A172 (cell line): ENCODE data around the gene TMEM203. TPM values are rescaled to one million over a fixed set of nuclear protein-coding genes. Genes with fewer than 3 reads are reported as not detected.
A peak's percentile ranks its signal among the peaks of the same experiment; 100 is the strongest.

Source experiments
- DNase-seq: peaks from one replicate; pipeline ENCODE4 v3.0.0-alpha.2; 2015; ENCODE audit warnings: low spot score
- total RNA-seq: library from RNA; depleted of rRNA; stranded (reverse); fragments of >200 nt; shearing (Covaris generic); gene quantifications from 2 replicates; pipeline ENCODE4 v1.2.3, GENCODE V29; 2014

Gene TMEM203
- total RNA-seq, 1 experiment from 2014 or later: 115 TPM

GRCh38 chr9:137198051-137198901, 7.2 kb downstream of the TMEM203 start:
- DNase-seq: peak; percentile 61

- no peak for DNase-seq
These were observed 9.8 kb downstream of the TMEM203 start for GRCh38 chr9:137195525-137196220.

- no peak for DNase-seq
These were observed 10.5 kb downstream of the TMEM203 start for GRCh38 chr9:137194909-137195308.

GRCh38 chr9:137194388-137194787, 11.1 kb downstream of the TMEM203 start:
- no peak for DNase-seq

GRCh38 chr9:137193771-137194170, 11.7 kb downstream of the TMEM203 start:
- DNase-seq: no peak

- no peak for DNase-seq
These were observed 12.6 kb downstream of the TMEM203 start for GRCh38 chr9:137192859-137193258.

- no peak for DNase-seq
These were observed 13.0 kb downstream of the TMEM203 start for GRCh38 chr9:137192448-137192780.

- DNase-seq: no peak
These were observed 13.6 kb downstream of the TMEM203 start for GRCh38 chr9:137191691-137192447.

- no peak for DNase-seq
These were observed 14.2 kb downstream of the TMEM203 start for GRCh38 chr9:137191245-137191644.

- no peak for DNase-seq
These were observed 15.1 kb downstream of the TMEM203 start for GRCh38 chr9:137190315-137190856.

GRCh38 chr9:137189297-137190295, 15.9 kb downstream of the TMEM203 start:
- no peak for DNase-seq

GRCh38 chr9:137188490-137189296, 16.8 kb downstream of the TMEM203 start, which contains the start of the genes ANAPC2 and SSNA1:
Gene ANAPC2, minus strand, starts transcription at chr9:137188560. Its CDS starts 28 bp downstream, at chr9:137188532.
Gene SSNA1, plus strand, starts transcription at chr9:137188676. Its CDS starts 51 bp downstream, at chr9:137188727.
- peak; percentile 92 for DNase-seq

GRCh38 chr9:137188086-137188489, 17.4 kb downstream of the TMEM203 start:
- no peak for DNase-seq

- no peak for DNase-seq
These were observed 18.1 kb downstream of the TMEM203 start for GRCh38 chr9:137187386-137187785.

- DNase-seq: no peak
These were observed 19.1 kb downstream of the TMEM203 start for GRCh38 chr9:137186385-137186784.

GRCh38 chr9:137185921-137186320, 19.5 kb downstream of the TMEM203 start:
- DNase-seq: no peak

GRCh38 chr9:137184881-137185660, 20.4 kb downstream of the TMEM203 start:
- DNase-seq: no peak

- DNase-seq: no peak
These were observed 21.4 kb downstream of the TMEM203 start for GRCh38 chr9:137183980-137184595.

- DNase-seq: no peak
These were observed 22.6 kb downstream of the TMEM203 start for GRCh38 chr9:137182836-137183235.
